ENCODE measurements around the gene CRYGB. TPM values are rescaled to one million over a fixed set of nuclear protein-coding genes. Genes with fewer than 3 reads are reported as not detected.

Gene CRYGB
- total and polyA plus RNA-seq, 2 experiments from 2014 or later: not detected

DNA sequence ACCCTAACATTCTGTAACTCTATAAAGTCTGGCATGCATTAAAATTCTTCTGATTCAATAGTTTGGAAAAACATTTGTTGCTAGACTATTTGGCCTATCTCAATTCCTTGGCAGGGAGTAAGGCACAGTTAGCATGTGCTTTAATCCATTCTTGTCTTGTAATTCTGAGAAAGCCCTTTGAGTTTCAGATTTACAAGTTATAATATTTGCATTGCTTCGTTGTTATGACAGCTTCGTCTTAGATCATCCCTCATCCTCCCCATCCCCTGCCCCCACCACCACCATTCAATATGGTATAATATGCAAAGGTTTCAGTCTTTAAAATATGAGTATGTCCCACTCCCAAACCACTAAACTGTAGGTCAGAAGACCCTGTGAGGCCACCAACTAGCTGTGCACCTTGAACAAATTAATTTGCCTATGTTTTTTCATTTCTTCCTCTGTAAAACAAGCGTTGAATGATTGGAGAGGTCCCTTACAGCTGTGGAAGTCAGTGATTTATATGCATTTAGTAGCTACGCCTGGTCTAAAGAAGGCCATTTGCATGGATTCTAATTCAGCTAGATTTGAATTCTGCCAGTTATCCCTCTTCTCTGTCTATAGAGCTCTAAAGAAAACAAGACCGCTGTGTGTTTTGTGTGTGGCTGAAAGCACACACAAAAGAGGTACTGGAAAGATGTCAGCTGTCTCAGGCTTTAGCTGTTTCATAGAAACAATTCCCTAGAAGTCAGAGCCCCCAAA, 43.3 kb upstream of the CRYGB start:
- H3K9me2 ChIP-seq (ENCODE audit: insufficient read depth): no peaks in the 10 kb centered on the region
- peaks cover 36% of the 10 kb centered on the region for H3K27me3 ChIP-seq (replicated peaks; ENCODE audit: insufficient read depth)
- no peak for TF ChIP-seq EZH2phosphoT487 (IDR thresholded peaks at IDR 0.05; ENCODE audit: insufficient read depth, low read depth)
- no peak for TF ChIP-seq EZH2 (IDR thresholded peaks at IDR 0.05; ENCODE audit: insufficient read depth, poor library complexity, severe bottlenecking)
- no peak overlapping the region for H2AFZ ChIP-seq
- H3K79me2 ChIP-seq (ENCODE audit: insufficient read depth): no peaks in the 10 kb centered on the region
- in situ Hi-C loops (cut with MboI): no loop called here
- 33 to 35% methylated on average over 5 of the region's 5 CpGs for WGBS, 2 experiments (ENCODE audit: low coverage in 1 of 2, low lambda C conversion rate in 2 of 2, missing lambda C conversion rate in 2 of 2)
- no peaks in the 10 kb centered on the region for H4K20me1 ChIP-seq (ENCODE audit: insufficient read depth)
- H3K4me3 ChIP-seq: no peak overlapping the region
- no peaks in the 10 kb centered on the region for H3K36me3 ChIP-seq (ENCODE audit: low read depth)
- no peak overlapping the region for H3K4me2 ChIP-seq (ENCODE audit: unreplicated experiment)
- H3K9ac ChIP-seq: no peak overlapping the region
- H3K9me3 ChIP-seq (ENCODE audit: low read depth): no peaks in the 10 kb centered on the region
- DNase-seq: no peak
- H3F3A ChIP-seq (ENCODE audit: insufficient read depth): no peaks in the 10 kb centered on the region
- no peak overlapping the region for H3K27ac ChIP-seq
- H3K4me1 ChIP-seq (ENCODE audit: insufficient read depth): no peaks in the 10 kb centered on the region

DNA sequence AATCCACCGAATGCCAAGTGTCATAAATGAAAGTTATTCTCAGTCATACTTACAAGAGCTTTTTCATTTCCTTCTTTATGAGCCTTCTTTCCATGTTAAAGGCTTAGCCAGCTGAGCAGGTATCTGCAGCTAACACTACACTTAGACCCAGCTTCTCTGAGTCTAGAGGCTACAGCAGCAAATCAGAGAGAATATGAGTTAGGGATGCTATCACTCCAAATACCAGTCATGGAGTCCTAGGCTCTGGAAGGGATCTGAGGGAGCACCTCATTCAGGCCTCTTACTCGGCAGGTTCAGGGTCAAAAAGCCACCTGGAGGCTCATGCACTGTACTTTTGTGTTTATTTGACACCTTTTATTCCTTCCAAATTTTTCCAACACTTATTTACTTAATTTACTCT, 40.9 kb upstream of the CRYGB start:
- Histone ChIP-seq H3K4me1 (ENCODE audit: insufficient read depth) (no peaks in the 10 kb centered on the region), H3K36me3 (ENCODE audit: low read depth) (no peaks in the 10 kb centered on the region), H3K9me3 (ENCODE audit: low read depth) (no peaks in the 10 kb centered on the region), H3K27ac (no peak overlapping the region), H3K4me3 (no peak overlapping the region), H3K4me2 (ENCODE audit: unreplicated experiment) (no peak overlapping the region), H3K9me2 (ENCODE audit: insufficient read depth) (no peaks in the 10 kb centered on the region), H3F3A (ENCODE audit: insufficient read depth) (no peaks in the 10 kb centered on the region), H3K9ac (no peak overlapping the region), H4K20me1 (ENCODE audit: insufficient read depth) (no peaks in the 10 kb centered on the region), H3K79me2 (ENCODE audit: insufficient read depth) (no peaks in the 10 kb centered on the region), H2AFZ (no peak overlapping the region), H3K27me3 (replicated peaks; ENCODE audit: insufficient read depth) (peaks cover 46% of the 10 kb centered on the region)
- TF ChIP-seq EZH2 (IDR thresholded peaks at IDR 0.05; ENCODE audit: insufficient read depth, poor library complexity, severe bottlenecking): no peak
- TF ChIP-seq EZH2phosphoT487 (IDR thresholded peaks at IDR 0.05; ENCODE audit: insufficient read depth, low read depth): no peak
- in situ Hi-C loops (cut with MboI): no loop called here
- 20 to 34% methylated on average over 2 of the region's 2 CpGs for WGBS, 2 experiments (ENCODE audit: low coverage in 1 of 2, low lambda C conversion rate in 2 of 2, missing lambda C conversion rate in 2 of 2)
- DNase-seq: no peak

DNA sequence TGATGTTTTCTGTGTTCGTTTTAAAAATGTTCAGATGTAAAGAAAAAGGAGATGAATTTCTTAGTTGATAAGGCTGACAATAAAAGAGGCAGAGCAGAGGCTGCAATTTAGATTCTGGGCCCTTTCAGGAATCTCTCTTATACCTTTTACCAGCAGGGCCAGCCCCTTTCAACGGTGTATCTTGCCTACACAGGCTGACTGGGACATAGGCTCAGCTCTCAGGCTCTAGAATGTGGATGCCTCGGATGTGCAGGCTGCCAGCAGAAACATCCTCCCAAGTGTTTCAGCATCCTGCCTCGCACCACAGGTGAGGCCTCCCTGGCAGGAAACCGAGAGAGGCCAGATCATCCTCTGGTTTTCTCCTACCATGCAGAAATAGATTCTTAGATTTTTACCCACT, 40.5 kb upstream of the CRYGB start:
- peaks cover 47% of the 10 kb centered on the region for H3K27me3 ChIP-seq (replicated peaks; ENCODE audit: insufficient read depth)
- no peaks in the 10 kb centered on the region for H3F3A ChIP-seq (ENCODE audit: insufficient read depth)
- in situ Hi-C loops (cut with MboI): no loop called here
- H3K9ac ChIP-seq: no peak overlapping the region
- H4K20me1 ChIP-seq (ENCODE audit: insufficient read depth): no peaks in the 10 kb centered on the region
- H3K36me3 ChIP-seq (ENCODE audit: low read depth): no peaks in the 10 kb centered on the region
- H3K4me2 ChIP-seq (ENCODE audit: unreplicated experiment): no peak overlapping the region
- H3K9me3 ChIP-seq (ENCODE audit: low read depth): no peaks in the 10 kb centered on the region
- no peak for TF ChIP-seq EZH2 (IDR thresholded peaks at IDR 0.05; ENCODE audit: insufficient read depth, poor library complexity, severe bottlenecking)
- no peak for TF ChIP-seq EZH2phosphoT487 (IDR thresholded peaks at IDR 0.05; ENCODE audit: insufficient read depth, low read depth)
- H3K27ac ChIP-seq: no peak overlapping the region
- no peaks in the 10 kb centered on the region for H3K9me2 ChIP-seq (ENCODE audit: insufficient read depth)
- 18 to 20% methylated on average over 5 of the region's 5 CpGs for WGBS, 2 experiments (ENCODE audit: low coverage in 1 of 2, low lambda C conversion rate in 2 of 2, missing lambda C conversion rate in 2 of 2)
- H2AFZ ChIP-seq: no peak overlapping the region
- DNase-seq: no peak
- no peaks in the 10 kb centered on the region for H3K4me1 ChIP-seq (ENCODE audit: insufficient read depth)
- H3K79me2 ChIP-seq (ENCODE audit: insufficient read depth): no peaks in the 10 kb centered on the region
- H3K4me3 ChIP-seq: no peak overlapping the region

DNA sequence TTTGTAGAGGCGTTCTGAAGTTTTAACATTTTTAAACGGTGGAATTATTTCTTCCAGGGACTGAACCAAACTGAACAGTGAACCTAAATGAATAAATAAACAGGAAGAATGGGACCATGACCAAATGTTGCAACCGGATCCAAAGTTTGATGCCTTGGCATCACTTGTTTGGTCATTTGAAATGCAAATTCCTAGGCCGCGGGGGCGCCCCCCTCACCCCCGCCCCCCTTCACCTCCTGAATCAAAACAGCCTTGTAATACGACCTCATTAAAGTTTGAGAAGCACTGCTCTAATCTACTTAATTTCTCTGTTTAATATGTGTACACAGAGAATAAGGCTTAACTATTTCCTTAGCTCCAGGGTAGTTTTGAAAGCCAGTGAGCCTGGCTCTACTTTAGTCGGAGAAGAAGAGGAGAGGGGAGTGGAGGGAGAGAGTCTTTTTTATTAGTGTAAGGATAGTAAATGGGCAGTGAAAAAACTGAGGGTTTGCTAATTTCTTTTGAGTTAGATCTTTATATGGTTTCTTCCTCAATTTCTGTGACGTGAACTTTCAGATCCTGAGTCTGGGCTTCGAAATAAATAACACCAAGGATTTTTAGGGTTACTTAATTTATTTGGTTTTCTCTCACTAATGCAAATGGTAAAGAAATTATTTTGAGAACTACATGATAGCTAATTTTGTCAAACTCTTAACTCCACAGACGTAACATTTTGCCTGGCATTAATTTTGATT, 38.2 kb upstream of the CRYGB start:
- in situ Hi-C loops (cut with MboI): no loop called here
- no peaks in the 10 kb centered on the region for H3K4me1 ChIP-seq (ENCODE audit: insufficient read depth)
- H3K9ac ChIP-seq: no peak overlapping the region
- peaks cover 54% of the 10 kb centered on the region for H3K27me3 ChIP-seq (replicated peaks; ENCODE audit: insufficient read depth)
- no peak for DNase-seq
- no peak for TF ChIP-seq EZH2phosphoT487 (IDR thresholded peaks at IDR 0.05; ENCODE audit: insufficient read depth, low read depth)
- no peaks in the 10 kb centered on the region for H3K36me3 ChIP-seq (ENCODE audit: low read depth)
- H3K4me2 ChIP-seq (ENCODE audit: unreplicated experiment): no peak overlapping the region
- H3K27ac ChIP-seq: no peak overlapping the region
- WGBS, 2 experiments (ENCODE audit: low coverage in 1 of 2, low lambda C conversion rate in 2 of 2, missing lambda C conversion rate in 2 of 2): 24 to 28% methylated on average over 12 of the region's 12 CpGs
- no peak overlapping the region for H3K4me3 ChIP-seq
- no peaks in the 10 kb centered on the region for H3K9me3 ChIP-seq (ENCODE audit: low read depth)
- no peak overlapping the region for H2AFZ ChIP-seq
- H3K79me2 ChIP-seq (ENCODE audit: insufficient read depth): no peaks in the 10 kb centered on the region
- H4K20me1 ChIP-seq (ENCODE audit: insufficient read depth): no peaks in the 10 kb centered on the region
- no peaks in the 10 kb centered on the region for H3F3A ChIP-seq (ENCODE audit: insufficient read depth)
- no peaks in the 10 kb centered on the region for H3K9me2 ChIP-seq (ENCODE audit: insufficient read depth)
